HG03439 (cell line): ENCODE results near the gene DYNLRB2.

Source experiments
- ATAC-seq: cut with Tn5 transposase; IDR thresholded peaks from one replicate; pipeline ENCODE4 v1.9.1; 2021; ENCODE audit warnings: mild to moderate bottlenecking, moderate library complexity; ENCODE audit not compliant: unreplicated experiment

DYNLRB2 gene

GRCh38 chr16:80596507-80597207 is 55.9 kb downstream of the DYNLRB2 start:
- no peak for ATAC-seq

- no peak for ATAC-seq
Observed at GRCh38 chr16:80599466-80599865, 58.7 kb downstream of the DYNLRB2 start.
